Ishikawa (cell line): ENCODE results near the gene NBAS.

Source experiments
- CEBPB ChIP-seq: IDR thresholded peaks from 2 replicates; pipeline ENCODE4 v1.6.1; 2012
- CREB1 ChIP-seq: IDR thresholded peaks from 2 replicates; pipeline ENCODE4 v1.6.1; 2012; ENCODE audit warnings: low read depth
- EGR1 ChIP-seq: IDR thresholded peaks from 2 replicates; pipeline ENCODE4 v1.6.1; 2012
- EP300 ChIP-seq: IDR thresholded peaks from 2 replicates; pipeline ENCODE4 v1.6.1; 2012; ENCODE audit warnings: borderline replicate concordance
- FOXM1 ChIP-seq: IDR thresholded peaks from 2 replicates; pipeline ENCODE4 v1.6.1; 2012; ENCODE audit warnings: low read depth, borderline replicate concordance
- NFIC ChIP-seq: IDR thresholded peaks from 2 replicates; pipeline ENCODE4 v1.6.1; 2012
- RAD21 ChIP-seq: IDR thresholded peaks from 2 replicates; pipeline ENCODE4 v1.6.1; 2012; ENCODE audit warnings: low read depth
- TAF1 ChIP-seq: IDR thresholded peaks from 2 replicates; pipeline ENCODE4 v1.6.1; 2012; ENCODE audit warnings: low read depth, mild to moderate bottlenecking
- TCF12 ChIP-seq: IDR thresholded peaks from 2 replicates; pipeline ENCODE4 v1.6.1; 2012; ENCODE audit warnings: low read depth
- TEAD4 ChIP-seq: IDR thresholded peaks from 2 replicates; pipeline ENCODE4 v1.6.1; 2012
- USF1 ChIP-seq: IDR thresholded peaks from 2 replicates; pipeline ENCODE4 v1.6.1; 2012
- YY1 ChIP-seq: IDR thresholded peaks from 2 replicates; pipeline ENCODE4 v1.6.1; 2012; ENCODE audit warnings: low read depth
- ZBTB7A ChIP-seq: IDR thresholded peaks from 2 replicates; pipeline ENCODE4 v1.6.1; 2012; ENCODE audit warnings: low read depth
- TF ChIP-seq, protein P1 (sequence below): IDR thresholded peaks from 2 replicates; pipeline ENCODE4 v1.6.1; 2012
- TF ChIP-seq, protein P2 (sequence below): IDR thresholded peaks from 2 replicates; pipeline ENCODE4 v1.6.1; 2012; ENCODE audit warnings: low read depth, mild to moderate bottlenecking

NBAS gene

GRCh38 chr2:15126373-15126772, 434.8 kb downstream of the NBAS start:
- TF ChIP-seq EP300 (no peak), CEBPB (no peak), EGR1 (no peak), YY1 (no peak), TAF1 (no peak), TCF12 (no peak), FOXM1 (no peak), CREB1 (no peak), TEAD4 (no peak), RAD21 (no peak), ZBTB7A (no peak), USF1 (no peak), NFIC (no peak)
- TF ChIP-seq, protein P1, sequence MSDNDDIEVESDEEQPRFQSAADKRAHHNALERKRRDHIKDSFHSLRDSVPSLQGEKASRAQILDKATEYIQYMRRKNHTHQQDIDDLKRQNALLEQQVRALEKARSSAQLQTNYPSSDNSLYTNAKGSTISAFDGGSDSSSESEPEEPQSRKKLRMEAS, result no peak
- TF ChIP-seq, protein P2, sequence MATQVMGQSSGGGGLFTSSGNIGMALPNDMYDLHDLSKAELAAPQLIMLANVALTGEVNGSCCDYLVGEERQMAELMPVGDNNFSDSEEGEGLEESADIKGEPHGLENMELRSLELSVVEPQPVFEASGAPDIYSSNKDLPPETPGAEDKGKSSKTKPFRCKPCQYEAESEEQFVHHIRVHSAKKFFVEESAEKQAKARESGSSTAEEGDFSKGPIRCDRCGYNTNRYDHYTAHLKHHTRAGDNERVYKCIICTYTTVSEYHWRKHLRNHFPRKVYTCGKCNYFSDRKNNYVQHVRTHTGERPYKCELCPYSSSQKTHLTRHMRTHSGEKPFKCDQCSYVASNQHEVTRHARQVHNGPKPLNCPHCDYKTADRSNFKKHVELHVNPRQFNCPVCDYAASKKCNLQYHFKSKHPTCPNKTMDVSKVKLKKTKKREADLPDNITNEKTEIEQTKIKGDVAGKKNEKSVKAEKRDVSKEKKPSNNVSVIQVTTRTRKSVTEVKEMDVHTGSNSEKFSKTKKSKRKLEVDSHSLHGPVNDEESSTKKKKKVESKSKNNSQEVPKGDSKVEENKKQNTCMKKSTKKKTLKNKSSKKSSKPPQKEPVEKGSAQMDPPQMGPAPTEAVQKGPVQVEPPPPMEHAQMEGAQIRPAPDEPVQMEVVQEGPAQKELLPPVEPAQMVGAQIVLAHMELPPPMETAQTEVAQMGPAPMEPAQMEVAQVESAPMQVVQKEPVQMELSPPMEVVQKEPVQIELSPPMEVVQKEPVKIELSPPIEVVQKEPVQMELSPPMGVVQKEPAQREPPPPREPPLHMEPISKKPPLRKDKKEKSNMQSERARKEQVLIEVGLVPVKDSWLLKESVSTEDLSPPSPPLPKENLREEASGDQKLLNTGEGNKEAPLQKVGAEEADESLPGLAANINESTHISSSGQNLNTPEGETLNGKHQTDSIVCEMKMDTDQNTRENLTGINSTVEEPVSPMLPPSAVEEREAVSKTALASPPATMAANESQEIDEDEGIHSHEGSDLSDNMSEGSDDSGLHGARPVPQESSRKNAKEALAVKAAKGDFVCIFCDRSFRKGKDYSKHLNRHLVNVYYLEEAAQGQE, result no peak

DNA sequence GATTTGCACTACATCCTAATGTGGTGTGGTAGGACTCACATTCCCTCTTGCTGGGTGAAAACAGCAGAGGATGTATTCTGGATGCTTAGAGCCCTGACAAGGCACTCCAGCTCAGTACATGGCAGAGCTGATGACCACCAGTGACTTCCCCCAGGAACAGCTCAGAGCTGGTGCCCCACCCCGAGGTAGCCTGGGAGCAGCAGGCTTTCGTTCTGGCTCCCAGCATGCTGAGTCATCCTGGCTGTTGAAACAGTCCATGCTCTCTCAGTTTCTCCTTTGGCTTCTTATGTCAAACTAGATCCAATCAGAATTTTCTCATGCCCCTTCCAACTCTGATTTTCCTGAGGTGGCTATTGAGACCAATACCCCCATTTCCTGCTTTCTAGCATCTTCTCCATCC, 438.2 kb downstream of the NBAS start:
- TF ChIP-seq TEAD4 (no peak), TAF1 (no peak), EGR1 (no peak), USF1 (no peak), CEBPB (no peak), RAD21 (no peak), EP300 (no peak), ZBTB7A (no peak), CREB1 (no peak), FOXM1 (no peak), YY1 (no peak), NFIC (no peak), TCF12 (no peak)
- TF ChIP-seq, protein P1, result no peak
- TF ChIP-seq, protein P2, result no peak

DNA sequence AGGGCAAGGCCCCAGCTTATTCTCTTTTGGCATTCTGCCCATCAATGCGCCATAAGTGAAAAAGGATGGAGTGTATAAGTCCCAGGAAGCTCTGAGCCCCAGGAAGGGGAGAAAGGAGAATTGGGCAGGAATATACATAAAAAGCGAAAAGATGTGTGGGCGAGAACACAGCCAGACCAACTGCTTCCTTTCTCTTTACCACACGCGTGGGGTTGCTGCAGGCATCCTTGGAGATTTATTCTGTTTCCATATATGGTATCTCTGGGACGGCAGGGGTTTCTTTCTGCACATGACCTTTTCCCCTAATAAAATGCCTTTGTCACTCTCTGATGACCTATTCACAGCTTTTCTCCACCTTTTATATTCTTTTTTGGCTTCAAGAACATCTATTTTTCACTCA, 440.5 kb downstream of the NBAS start:
- TF ChIP-seq EP300 (no peak), USF1 (no peak), ZBTB7A (no peak), RAD21 (no peak), YY1 (no peak), TEAD4 (no peak), CEBPB (no peak), CREB1 (no peak)
- TF ChIP-seq, protein P2, result no peak

GRCh38 chr2:15119722-15120175, 441.4 kb downstream of the NBAS start:
- TF ChIP-seq NFIC, result no peak
- TF ChIP-seq, protein P1, result no peak
- TF ChIP-seq YY1, result no peak
- no peak for TF ChIP-seq EGR1
- TF ChIP-seq, protein P2, result no peak
- no peak for TF ChIP-seq RAD21
- TF ChIP-seq TAF1, result no peak
- no peak for TF ChIP-seq TCF12
- no peak for TF ChIP-seq ZBTB7A
- no peak for TF ChIP-seq CREB1
- TF ChIP-seq EP300, result no peak
- TF ChIP-seq FOXM1, result no peak
- no peak for TF ChIP-seq USF1
- no peak for TF ChIP-seq TEAD4
- no peak for TF ChIP-seq CEBPB
